Cortex of kidney (tissue), 1 donor: Measurements from ENCODE around the gene RANBP9.
A peak's percentile ranks its signal among the peaks of the same experiment; 100 is the strongest.

Experiments
- DNase-seq: peaks from one replicate; lab custom pipeline; 2025; lab: John Stamatoyannopoulos, UW

Gene RANBP9

DNA sequence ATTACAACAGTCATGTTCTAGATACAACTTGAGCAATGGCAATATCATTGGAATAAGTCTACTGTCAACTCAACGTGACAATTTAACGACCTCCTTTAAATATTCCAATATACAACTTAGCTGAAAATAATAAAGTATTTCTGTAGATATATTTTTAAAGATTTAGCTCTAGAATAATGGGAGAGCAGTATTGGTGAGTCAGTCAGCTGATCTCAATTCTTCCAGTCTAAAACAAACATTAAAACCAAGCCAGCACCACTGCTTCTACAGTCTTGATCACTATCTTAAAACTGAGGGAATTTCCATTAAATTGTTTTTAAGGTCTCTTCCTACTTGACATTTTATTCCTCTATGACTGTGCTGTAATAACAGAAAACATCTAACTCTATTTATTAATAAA is 58.3 kb downstream of the RANBP9 start:
- DNase-seq = no peak

DNA sequence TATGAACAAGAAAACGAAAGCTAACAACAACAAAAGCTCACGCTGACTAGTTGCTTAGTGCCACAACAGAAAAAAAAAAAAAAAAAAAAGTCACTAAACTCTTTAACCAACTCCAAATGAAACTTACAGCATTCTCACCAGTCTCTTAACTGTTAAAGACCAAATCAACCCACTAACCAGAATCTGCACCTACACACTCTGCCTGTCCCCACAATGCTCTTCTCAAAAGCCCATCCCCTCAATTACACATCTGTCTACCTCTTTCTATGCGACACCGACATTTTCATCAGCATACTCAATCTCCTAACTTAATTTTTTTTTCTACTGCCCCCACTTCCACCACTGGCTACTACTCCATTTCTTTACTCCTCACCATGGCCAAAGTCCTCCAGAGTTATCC is 62.2 kb downstream of the RANBP9 start:
- no peak for DNase-seq

DNA sequence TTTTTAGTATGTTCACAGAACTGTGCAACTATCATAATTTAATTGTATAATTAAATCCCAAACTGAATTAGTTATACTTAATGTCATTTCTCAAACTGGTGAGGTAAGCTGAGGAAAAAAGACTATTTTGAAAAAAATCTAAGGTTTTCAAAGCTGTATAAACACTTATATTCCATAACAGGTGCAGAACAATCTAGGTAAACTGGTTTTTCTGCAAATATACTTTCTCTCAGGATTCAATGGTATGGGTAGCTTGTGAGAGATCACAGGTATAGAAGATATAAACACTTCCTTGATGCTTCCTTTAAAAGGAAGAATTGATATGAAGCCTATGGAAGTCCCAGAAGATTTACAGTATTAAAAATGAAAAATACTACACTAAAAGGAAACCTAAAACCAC is 62.8 kb downstream of the RANBP9 start:
- no peak for DNase-seq

GRCh38 chr6:13643125-13643524 is 68.5 kb downstream of the RANBP9 start:
- no peak for DNase-seq

DNA sequence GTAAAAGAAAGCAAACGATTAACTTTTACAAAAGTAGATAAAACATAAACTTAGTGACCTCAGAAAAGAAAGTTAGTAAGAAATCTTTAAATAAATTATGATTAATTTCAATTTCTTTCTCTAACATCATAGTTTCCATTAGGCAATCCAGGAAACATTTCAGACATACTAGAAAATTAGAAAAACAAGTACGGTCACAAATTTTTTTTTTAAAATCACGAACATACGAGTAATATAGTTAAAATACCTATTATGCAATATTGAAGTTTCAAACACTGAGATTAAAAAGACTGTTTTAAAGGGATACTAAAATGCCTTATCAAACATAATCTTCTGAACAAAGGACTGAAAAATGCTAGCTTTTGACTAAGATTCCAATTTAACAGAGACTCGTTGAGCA is 70.3 kb downstream of the RANBP9 start:
- DNase-seq = no peak

GRCh38 chr6:13638626-13639025 is 73.0 kb downstream of the RANBP9 start:
- DNase-seq = no peak

DNA sequence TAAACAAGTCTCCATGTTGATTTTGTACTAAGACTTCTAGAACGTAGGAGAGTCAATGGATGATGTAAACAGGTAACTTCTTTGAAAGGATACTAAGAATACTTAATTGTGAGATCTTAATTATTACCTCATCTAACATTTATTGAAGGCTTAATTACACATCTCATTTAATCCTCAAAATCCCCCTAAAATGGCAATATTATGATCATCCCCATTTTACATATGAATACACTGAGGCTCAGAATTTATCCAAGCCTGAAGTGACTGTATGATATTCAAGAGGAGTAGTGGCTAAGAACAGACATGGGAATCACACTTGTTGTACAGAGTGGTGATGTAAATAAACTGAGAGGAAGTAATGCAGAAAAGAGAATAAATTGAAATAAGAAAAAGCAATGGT is 73.6 kb downstream of the RANBP9 start:
- DNase-seq = no peak

DNA sequence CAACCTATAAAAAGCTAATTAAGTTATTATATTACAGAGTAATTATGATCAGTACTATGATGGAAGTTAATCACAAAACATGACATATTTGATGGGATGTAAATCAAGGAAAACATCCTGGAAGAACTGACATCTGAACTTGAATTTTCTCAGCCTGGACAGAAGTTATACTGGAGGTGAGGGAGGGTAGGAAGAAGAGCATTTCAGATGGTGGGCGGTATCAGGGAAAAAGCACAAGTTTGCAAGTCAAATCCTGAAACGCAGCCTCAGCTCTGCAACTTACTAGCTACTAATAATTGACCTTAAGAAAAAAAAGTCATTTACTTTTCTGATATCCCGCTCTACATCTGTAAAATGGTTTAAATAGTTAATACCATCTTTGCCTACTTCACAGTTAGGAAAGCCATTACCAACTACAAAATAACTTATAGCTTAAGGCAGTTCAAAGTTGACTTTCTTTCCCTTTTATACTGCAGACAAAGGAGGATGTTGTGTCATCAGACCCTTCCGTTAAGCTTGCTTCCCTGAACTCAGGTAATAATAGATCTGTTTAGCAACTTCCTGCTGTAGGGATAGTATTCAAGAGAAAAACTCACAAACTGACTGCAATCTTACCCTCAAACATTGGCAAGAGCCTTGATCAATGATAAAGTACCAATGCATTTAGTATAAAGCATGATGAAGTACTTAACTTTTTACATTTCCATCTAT is 75.5 kb downstream of the RANBP9 start:
- DNase-seq = no peak

DNA sequence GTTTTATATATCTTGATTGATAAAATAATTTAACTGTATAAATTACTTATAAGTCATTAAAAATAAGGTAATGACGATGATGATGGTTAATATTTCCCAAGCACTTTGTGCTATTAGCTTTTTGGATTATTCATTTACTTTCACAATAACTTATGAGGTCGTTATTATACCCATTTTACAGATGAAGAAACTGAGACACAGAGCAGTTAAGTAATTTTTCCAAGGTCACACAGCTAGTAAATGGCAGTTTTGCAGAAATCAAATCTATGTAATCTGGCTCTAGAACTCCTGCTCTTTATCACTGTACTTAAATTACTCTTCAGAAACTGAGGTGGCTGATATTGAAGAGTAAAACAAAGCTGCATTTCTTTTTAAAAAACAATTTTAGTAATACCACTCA is 78.3 kb downstream of the RANBP9 start:
- no peak for DNase-seq

- DNase-seq = no peak
Measured at GRCh38 chr6:13630499-13630898, 81.1 kb downstream of the RANBP9 start.

GRCh38 chr6:13629459-13630116 is 82.0 kb downstream of the RANBP9 start:
- DNase-seq = no peak

DNA sequence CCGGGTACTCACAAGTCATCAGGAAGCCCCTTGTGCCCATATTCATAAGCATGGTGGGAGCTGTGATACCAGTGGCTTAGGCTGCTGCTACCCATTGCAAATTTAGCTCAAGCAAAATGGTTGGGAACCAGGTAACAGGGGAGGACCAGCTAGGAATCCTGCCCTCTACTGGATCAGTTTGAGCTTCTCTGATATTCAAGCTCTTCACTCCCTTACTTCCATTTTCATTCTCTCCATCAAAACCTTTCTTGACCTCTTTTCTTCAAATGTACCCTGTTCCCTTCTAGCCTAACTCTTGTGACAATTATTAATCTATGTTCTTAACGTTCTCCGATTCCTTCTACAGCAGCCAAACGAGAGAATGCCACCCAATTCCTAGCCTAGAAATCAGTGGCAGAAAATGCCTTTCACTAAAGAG is 86.8 kb downstream of the RANBP9 start:
- DNase-seq = no peak

- DNase-seq = no peak
Measured at GRCh38 chr6:13617066-13617465, 94.6 kb downstream of the RANBP9 start.

GRCh38 chr6:13615792-13616120 is 95.9 kb downstream of the RANBP9 start:
- no peak for DNase-seq

DNA sequence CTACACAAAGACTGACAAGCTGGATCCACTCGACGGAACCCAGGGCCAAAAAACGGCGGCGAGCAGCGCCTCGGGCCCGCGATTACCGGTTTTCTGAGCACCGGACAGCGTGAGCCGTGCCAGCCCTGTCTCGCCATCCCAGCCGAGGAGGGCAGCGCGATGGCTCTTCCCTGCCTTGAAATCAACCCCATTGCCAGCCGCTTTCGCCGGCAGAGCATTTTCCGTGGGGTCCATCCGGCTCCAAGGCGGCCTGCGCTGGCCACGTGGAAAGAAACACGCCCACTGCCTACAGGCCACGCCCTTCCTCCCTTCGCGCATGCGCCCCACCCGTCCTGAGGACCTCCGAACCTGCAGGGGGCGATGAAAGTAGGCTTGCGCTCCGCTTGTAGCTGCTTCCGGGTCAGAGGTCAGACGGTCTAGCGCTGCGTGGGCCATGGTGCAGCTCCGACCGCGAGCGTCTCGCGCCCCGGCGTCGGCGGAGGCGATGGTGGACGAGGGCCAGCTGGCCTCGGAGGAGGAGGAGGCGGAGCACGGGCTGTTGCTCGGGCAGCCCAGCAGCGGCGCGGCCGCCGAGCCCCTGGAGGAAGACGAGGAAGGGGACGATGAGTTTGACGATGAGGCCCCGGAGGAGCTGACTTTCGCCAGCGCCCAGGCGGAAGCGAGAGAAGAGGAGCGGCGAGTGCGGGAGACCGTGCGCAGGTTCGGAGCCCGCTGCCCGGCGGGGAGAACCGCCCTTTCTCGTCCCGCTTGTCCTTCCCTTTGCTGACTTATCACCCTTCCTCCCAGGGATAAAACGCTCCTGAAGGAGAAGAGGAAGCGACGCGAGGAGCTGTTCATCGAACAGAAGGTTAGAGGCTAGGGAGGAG is 96.5 kb downstream of the RANBP9 start, which contains the start of gene NOL7:
Gene NOL7, plus strand, starts transcription at position 410 of the 866 bp plus-strand sequence. Its CDS starts 24 bp downstream, at position 434.
- DNase-seq = peak; percentile 31

- DNase-seq = no peak
Measured at GRCh38 chr6:13614126-13614925, 97.3 kb downstream of the RANBP9 start.

DNA sequence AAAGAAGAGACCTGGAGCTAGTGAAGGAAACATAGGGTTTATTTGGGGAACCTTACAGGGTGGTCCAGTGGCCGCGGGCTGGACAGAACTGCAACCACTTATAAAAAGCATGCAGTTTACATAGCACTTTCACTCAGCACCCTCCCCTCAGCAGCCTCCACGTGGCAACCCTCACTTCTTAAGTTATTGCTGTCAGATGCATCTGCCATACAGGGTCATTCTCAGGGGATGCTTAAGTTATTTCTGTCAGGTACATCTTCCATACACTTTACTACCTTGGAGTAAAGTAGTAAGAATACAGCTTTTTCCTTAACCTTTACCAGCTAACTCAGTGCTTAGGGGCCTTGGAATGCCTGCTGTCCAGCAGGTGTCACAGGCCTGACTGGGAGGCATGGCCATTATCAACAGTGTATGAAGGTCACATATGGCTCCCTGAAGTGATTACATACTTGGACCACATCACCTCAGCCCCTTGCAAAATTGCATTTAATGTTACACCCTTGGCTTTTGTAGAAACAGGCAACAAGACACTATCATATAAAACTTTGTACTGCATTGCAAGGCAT is 98.5 kb downstream of the RANBP9 start:
- no peak for DNase-seq

GRCh38 chr6:13611715-13612114 is 99.9 kb downstream of the RANBP9 start:
- no peak for DNase-seq

- DNase-seq = no peak
Measured at GRCh38 chr6:13605634-13606033, 106.0 kb downstream of the RANBP9 start.

DNA sequence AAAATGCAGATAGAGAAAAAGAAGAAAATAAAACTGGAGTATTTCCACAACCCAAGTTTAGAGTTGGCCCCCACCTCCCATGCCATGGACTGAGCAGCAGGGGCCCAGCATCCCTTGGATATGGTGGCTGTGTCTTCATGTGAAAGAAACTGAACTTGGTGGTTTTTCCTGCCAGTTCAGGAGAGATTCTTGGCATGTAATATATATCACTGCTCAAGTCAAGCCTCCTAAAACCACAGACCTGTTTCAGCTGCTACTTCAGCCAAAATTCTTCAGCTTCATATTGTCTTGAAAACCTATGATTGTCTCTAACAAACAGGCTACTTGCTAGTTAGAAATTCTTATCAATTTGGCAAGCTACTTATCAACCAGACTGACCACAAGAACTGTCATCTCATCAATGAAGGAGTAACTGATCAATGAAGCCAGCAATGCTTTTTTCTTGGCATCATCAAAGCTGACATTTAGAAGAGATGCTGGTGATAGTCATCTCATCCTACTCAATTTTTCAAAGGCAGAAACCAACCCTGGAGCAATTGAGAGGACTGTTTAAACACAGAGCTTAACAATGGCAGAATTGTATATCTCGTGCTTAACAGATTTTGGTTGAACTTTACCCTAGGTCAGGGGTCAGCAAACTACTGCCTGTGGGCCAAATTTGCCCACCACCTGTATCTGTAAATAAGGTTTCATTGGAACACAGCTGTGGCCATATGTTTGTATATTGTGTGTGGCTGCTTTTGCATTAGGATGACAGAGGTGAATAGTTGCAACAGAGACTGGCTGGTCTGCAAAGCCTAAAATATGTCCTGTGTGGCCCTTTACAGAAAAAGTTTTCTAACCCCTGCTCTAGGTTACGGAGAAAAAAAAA is 106.9 kb downstream of the RANBP9 start:
- DNase-seq = no peak

GRCh38 chr6:13604135-13604534 is 107.5 kb downstream of the RANBP9 start:
- DNase-seq = no peak
